DND-41 (cell line): ENCODE measurements around the gene CHRDL2.

Experiments
- ATAC-seq: fragments of 200-7000 bp; cut with Tn5 transposase; 3 replicates; pipeline ENCODE4 v1.9.1; 2021; ENCODE audit warnings: low read depth; ENCODE audit not compliant: insufficient read depth
- DNase-seq: peaks from one replicate; pipeline ENCODE4 v3.0.0-alpha.2; 2020
- H2AFZ ChIP-seq: 2 replicates; pipeline ENCODE4 v1.6.0; 2012; ENCODE audit warnings: low read depth, low read length
- H3K27ac ChIP-seq: 2 replicates; pipeline ENCODE4 v1.5.1; 2012; ENCODE audit warnings: low read length, inconsistent platforms
- H3K27me3 ChIP-seq: fragments of 200-600 bp; sonication (generic); 2 replicates; pipeline ENCODE4 v1.6.0; 2012; ENCODE audit warnings: low read length, mild to moderate bottlenecking, inconsistent platforms; ENCODE audit not compliant: insufficient read depth, poor library complexity
- H3K36me3 ChIP-seq: 2 replicates; pipeline ENCODE4 v1.5.1; 2012; ENCODE audit warnings: low read length, inconsistent platforms; ENCODE audit not compliant: insufficient read depth
- H3K4me1 ChIP-seq: 2 replicates; pipeline ENCODE4 v1.5.1; 2012; ENCODE audit warnings: mild to moderate bottlenecking, low read length; ENCODE audit not compliant: insufficient read depth
- H3K4me2 ChIP-seq: 2 replicates; pipeline ENCODE4 v1.6.0; 2012; ENCODE audit warnings: mild to moderate bottlenecking, moderate library complexity, low read length, inconsistent platforms; ENCODE audit not compliant: insufficient read depth
- H3K4me3 ChIP-seq, 2 experiments: fragments of 200-600 bp in 1 of 2; shearing (Covaris generic) in 1 of 2; 2 replicates each; pipeline ENCODE4 v1.5.1; 2012 to 2016; ENCODE audit warnings: inconsistent platforms in 2 of 2, low read length in 2 of 2, mild to moderate bottlenecking in 2 of 2, low read depth in 1 of 2, moderate library complexity in 1 of 2
- H3K79me2 ChIP-seq: 2 replicates; pipeline ENCODE4 v1.6.0; 2012; ENCODE audit warnings: low read length, inconsistent platforms; ENCODE audit not compliant: insufficient read depth
- H3K9ac ChIP-seq: 2 replicates; pipeline ENCODE4 v1.6.0; 2012; ENCODE audit warnings: low read depth, mild to moderate bottlenecking, inconsistent platforms, low read length, moderate library complexity
- H3K9me3 ChIP-seq: 2 replicates; pipeline ENCODE4 v1.5.1; 2012; ENCODE audit warnings: low read length, moderate library complexity, mild to moderate bottlenecking, inconsistent platforms; ENCODE audit not compliant: insufficient read depth, severe bottlenecking
- H4K20me1 ChIP-seq: 2 replicates; pipeline ENCODE4 v1.6.0; 2012; ENCODE audit warnings: low read length; ENCODE audit not compliant: insufficient read depth
- CTCF ChIP-seq: IDR thresholded peaks from 2 replicates; pipeline ENCODE4 v1.5.1; 2012; ENCODE audit warnings: borderline replicate concordance, low read length, moderate library complexity, mild to moderate bottlenecking; ENCODE audit not compliant: poor library complexity, severe bottlenecking; ENCODE audit errors: extremely low read depth
- EZH2 ChIP-seq: IDR thresholded peaks from 3 replicates; pipeline ENCODE4 v1.6.1; 2012; ENCODE audit warnings: borderline replicate concordance, low read depth, mild to moderate bottlenecking, moderate library complexity, low read length, inconsistent platforms; ENCODE audit not compliant: severe bottlenecking

The CHRDL2 gene

GRCh38 chr11:74671520-74672196 lies 59.6 kb downstream of the CHRDL2 start:
- Histone ChIP-seq H3K27ac (no peak overlapping the region), H2AFZ (no peak overlapping the region), H3K79me2 (no peaks in the 10 kb centered on the region), H3K4me2 (no peak overlapping the region), H4K20me1 (no peaks in the 10 kb centered on the region), H3K9ac (no peak overlapping the region), H3K4me3 (no peak overlapping the region), H3K4me1 (no peaks in the 10 kb centered on the region), H3K9me3 (no peaks in the 10 kb centered on the region), H3K36me3 (no peaks in the 10 kb centered on the region), H3K27me3 (no peaks in the 10 kb centered on the region)
- ATAC-seq (no peak), DNase-seq (no peak)
- TF ChIP-seq EZH2 (no peak), CTCF (no peak)

- H3K9me3 ChIP-seq: no peaks in the 10 kb centered on the region
- no peaks in the 10 kb centered on the region for H4K20me1 ChIP-seq
- H3K27me3 ChIP-seq: no peaks in the 10 kb centered on the region
- no peaks in the 10 kb centered on the region for H3K4me1 ChIP-seq
- ATAC-seq: no peak
- no peak overlapping the region for H3K9ac ChIP-seq
- no peak overlapping the region for H2AFZ ChIP-seq
- DNase-seq: no peak
- H3K27ac ChIP-seq: no peak overlapping the region
- no peaks in the 10 kb centered on the region for H3K36me3 ChIP-seq
- H3K79me2 ChIP-seq: no peaks in the 10 kb centered on the region
- no peak overlapping the region for H3K4me2 ChIP-seq
- H3K4me3 ChIP-seq: no peak overlapping the region
- TF ChIP-seq CTCF: no peak
- no peak for TF ChIP-seq EZH2
Measured at GRCh38 chr11:74670171-74670570, 61.1 kb downstream of the CHRDL2 start.

GRCh38 chr11:74669211-74670160 lies 61.7 kb downstream of the CHRDL2 start:
- Histone ChIP-seq H3K4me3 (no peak overlapping the region), H3K79me2 (no peaks in the 10 kb centered on the region), H3K9me3 (no peaks in the 10 kb centered on the region), H3K4me2 (no peak overlapping the region), H3K27me3 (no peaks in the 10 kb centered on the region), H4K20me1 (no peaks in the 10 kb centered on the region), H3K27ac (no peak overlapping the region), H2AFZ (no peak overlapping the region), H3K4me1 (no peaks in the 10 kb centered on the region), H3K36me3 (no peaks in the 10 kb centered on the region), H3K9ac (no peak overlapping the region)
- DNase-seq (no peak), ATAC-seq (no peak)
- no peak for TF ChIP-seq EZH2
- no peak for TF ChIP-seq CTCF
